T47D (cell line): Measurements from ENCODE around the gene ACSS1.
"Not testable (repeated sequence)": the region's sequence is repeated elsewhere in the genome, so short reads cannot be mapped to it uniquely, and the experiment has no call there.

Experiments
- DNase-seq, 2 experiments: peaks; one replicate each; pipeline versions ENCODE4 v3.0.0 to v3.0.0-alpha.2; 2011 to 2012; ENCODE audit warnings: low read depth in 1 of 2, low spot score in 1 of 2
- JUND ChIP-seq: IDR thresholded peaks from 2 replicates; pipeline ENCODE4 v1.6.1; 2012; ENCODE audit warnings: low read depth
- in situ Hi-C: cut with HindIII; loops from 2 replicates; pipeline ENCODE4 v1.10.0; 2016; ENCODE audit warnings: low sequenced_read_pairs, low pct_unique_long_range_greater_than_20kb

The ACSS1 gene

GRCh38 chr20:25012616-25013189 lies 45.2 kb downstream of the ACSS1 start:
- in situ Hi-C loops = no loop called here
- no peak for DNase-seq
- TF ChIP-seq JUND = no peak

- no peak for DNase-seq
- TF ChIP-seq JUND = no peak
- in situ Hi-C loops = no loop called here
These were observed 46.1 kb downstream of the ACSS1 start for GRCh38 chr20:25011831-25012241.

- DNase-seq = no peak
- in situ Hi-C loops = no loop called here
- no peak for TF ChIP-seq JUND
These were observed 46.7 kb downstream of the ACSS1 start for GRCh38 chr20:25011261-25011660.

- in situ Hi-C loops = no loop called here
- DNase-seq = no peak
- no peak for TF ChIP-seq JUND
These were observed 48.5 kb downstream of the ACSS1 start for GRCh38 chr20:25009218-25010145.

GRCh38 chr20:25008388-25009217 lies 49.3 kb downstream of the ACSS1 start:
- in situ Hi-C loops = no loop called here
- TF ChIP-seq JUND = no peak
- no peak for DNase-seq

- DNase-seq = no peak
- no peak for TF ChIP-seq JUND
- in situ Hi-C loops = no loop called here
These were observed 50.2 kb downstream of the ACSS1 start for GRCh38 chr20:25007491-25008305.

GRCh38 chr20:25006431-25007167 lies 51.3 kb downstream of the ACSS1 start:
- no peak for DNase-seq
- TF ChIP-seq JUND = no peak
- in situ Hi-C loops = no loop called here

- in situ Hi-C loops = no loop called here
- TF ChIP-seq JUND = no peak
These were observed 52.3 kb downstream of the ACSS1 start for GRCh38 chr20:25005661-25006060.

GRCh38 chr20:25005220-25005619 lies 52.7 kb downstream of the ACSS1 start:
- in situ Hi-C loops = no loop called here
- peak in 1 of 2 experiments; percentile 70 for DNase-seq
- TF ChIP-seq JUND = no peak

More at GRCh38 chr20:25005661-25006060, 52.3 kb downstream of the ACSS1 start:
- DNase-seq = no peak

- in situ Hi-C loops = no loop called here
- TF ChIP-seq JUND = no peak
- DNase-seq = no peak
These were observed 54.9 kb downstream of the ACSS1 start for GRCh38 chr20:25003002-25003401.

- in situ Hi-C loops, DNase-seq: not testable (repeated sequence)
These were observed 56.6 kb downstream of the ACSS1 start for GRCh38 chr20:25001323-25001722.
